NCI-H187 (cell line): ENCODE results near the gene AMDHD1.
"Not testable (repeated sequence)": the region's sequence is repeated elsewhere in the genome, so short reads cannot be mapped to it uniquely, and the experiment has no call there.

Experiments
- DNase-seq, 2 experiments: peaks; one replicate each; lab custom pipeline; 2025; lab: John Stamatoyannopoulos, UW

Gene AMDHD1

DNA sequence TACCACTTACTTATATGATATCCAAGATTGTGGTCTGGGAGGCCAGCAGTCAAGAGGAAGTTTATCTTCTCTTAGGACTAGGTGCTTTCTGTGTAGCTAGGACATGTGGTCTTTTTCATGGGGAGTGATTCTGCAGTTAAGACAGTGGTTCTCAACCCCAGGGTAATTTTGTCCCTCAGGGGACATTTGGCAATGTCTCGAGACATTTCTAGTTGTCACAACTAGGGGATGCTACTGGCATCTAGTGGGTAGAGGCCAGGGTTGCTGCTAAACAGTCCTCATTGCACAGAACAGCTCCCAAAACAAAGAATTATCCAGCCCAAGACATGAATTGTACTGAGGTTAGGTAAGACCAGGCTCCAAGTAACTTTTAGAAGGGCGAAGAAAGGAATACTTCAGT is 20.0 kb downstream of the AMDHD1 start:
- DNase-seq = no peak

DNA sequence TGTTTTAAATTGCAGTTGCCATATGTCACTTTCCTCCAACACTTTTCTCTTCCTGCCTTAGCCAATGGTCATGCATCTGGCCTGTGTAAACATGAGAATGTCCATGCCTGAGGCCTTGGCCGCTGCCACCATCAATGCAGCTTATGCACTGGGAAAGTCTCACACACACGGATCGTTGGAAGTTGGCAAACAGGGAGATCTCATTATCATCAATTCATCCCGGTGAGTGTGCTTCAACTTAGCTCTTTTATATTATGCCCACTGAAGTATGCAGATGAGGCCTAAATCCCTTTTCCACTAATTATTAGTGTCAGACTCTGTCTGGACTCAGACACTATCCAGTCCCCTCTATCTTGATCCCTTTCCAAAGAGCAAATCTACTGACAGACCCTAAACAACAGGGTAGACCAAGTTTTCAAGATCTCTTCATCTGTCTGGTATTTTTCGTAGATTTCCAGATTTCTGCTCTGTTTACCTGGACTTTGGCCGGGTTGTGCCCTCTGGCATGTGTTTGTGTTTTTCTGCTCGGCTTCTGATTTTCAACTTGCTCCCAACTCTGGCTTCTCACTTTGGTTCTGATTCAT is 23.2 kb downstream of the AMDHD1 start:
- DNase-seq = no peak

DNA sequence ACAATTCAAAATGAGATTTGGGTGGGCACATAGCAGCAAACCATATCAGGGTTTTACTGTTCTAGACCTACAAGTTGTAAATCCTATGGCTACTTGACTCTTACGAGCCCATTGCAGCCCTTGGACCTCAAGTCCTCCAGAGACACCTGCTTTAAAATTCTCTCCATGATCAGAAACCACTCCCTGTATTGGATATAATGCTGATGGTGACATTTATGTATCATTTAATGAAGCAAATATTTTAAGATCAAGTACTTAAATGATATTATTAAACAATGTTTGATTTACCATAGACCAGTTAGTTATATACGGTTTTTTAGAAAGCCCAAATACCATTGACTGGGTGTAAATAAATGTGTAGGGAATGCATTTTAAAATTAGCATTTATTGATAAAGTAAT is 24.2 kb downstream of the AMDHD1 start:
- DNase-seq = no peak

DNA sequence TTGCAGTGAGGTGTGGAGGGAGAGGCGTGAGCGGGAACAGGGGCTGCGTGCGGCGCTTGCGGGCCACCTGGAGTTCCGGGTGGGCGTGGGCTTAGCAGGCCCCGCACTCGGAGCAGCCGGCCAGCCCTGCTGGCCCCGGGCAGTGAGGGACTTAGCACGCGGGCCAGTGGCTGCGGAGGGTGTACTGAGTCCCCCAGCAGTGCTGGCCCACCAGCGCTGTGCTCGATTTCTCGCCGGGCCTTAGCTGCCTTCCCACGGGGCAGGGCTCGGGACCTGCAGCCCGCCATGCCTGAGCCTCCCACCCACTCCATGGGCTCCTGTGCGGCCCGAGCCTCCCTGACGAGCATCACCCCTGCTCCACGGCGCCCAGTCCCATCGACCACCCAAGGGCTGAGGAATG is 26.0 kb downstream of the AMDHD1 start:
- DNase-seq = not testable (repeated sequence)

DNA sequence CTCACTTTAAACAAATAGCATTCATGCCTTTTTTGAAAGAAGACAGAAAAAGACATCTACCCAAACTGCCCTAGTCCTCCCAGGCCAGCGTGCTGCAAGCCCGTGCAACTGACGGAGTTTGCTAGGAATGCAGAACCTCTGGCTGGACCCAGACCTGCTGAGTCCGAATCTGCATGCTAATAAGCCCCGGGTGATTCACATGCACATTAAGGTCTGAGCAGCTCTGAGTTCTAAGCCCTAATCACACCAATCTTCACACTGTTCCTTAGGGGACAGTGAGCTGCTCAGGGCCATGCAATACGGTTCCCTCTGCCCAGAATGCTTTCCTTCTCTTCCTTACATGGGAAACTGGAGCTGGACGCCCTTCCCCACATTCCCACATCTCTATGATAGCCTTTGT is 27.8 kb downstream of the AMDHD1 start:
- DNase-seq = no peak

DNA sequence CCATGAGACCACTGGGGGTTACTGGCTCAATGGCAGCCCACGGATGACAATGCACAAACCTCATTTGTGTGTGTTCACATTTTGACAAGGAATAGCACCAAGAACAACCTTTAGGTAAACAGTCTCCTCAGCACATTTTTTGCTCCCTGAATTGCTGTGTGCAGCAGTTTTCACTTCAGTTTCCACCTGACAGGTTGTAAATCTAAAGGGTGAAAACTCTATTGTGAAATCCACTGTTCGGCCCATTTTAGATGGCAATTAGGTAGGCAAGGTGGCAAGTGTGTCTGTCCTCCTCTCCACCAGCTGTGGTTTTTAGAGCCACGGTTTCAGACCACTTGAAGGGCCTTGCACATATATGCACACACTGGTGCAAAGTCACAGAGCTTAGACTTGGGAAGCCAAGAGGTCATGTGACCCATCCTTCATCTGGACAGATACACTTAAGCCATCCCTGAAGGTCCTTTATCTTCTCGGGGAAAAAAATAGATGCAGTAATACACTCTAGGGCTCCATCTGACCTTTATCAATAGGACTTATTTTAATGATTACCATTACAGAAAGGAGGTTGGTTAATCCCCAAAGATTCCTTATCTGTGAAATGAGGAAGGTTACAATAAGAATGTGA is 29.8 kb downstream of the AMDHD1 start:
- DNase-seq = no peak

DNA sequence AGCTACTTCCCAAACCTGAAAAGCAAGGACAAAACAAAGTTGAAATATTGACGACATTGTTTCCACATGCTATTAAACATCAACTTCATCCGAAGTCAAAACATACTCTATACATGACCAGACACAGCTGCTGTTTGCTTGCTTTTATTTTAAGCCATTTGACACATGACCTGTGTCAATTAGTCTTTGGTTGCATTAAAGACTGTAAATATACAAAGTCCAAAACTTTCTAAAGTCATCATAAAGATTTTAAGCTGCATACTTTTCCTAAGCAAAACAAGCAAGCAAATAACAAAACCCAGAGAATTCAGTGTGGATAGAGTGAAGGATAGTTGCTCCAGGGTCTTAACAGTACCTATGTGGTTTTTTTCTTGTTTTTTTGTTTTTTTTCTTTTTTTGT is 31.2 kb downstream of the AMDHD1 start:
- no peak for DNase-seq

DNA sequence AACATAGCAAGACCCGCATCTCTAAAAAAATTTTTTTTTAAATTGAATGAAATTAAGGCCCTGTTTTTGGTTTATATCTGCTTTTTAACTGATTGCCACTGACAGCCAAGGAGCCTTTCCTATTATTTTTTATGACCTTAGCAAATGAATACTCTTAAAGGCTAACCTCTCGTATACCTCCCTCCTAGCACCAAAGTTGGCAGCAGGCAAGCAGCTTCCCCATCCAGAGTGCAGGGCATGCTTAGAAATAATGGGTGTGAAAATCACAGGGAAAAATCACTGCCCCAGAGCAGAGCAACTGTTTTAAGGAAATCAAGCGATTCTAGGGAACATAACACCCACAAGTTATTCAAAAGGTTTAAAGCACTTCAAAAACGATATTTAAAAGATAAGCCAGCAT is 32.4 kb downstream of the AMDHD1 start:
- DNase-seq = no peak

DNA sequence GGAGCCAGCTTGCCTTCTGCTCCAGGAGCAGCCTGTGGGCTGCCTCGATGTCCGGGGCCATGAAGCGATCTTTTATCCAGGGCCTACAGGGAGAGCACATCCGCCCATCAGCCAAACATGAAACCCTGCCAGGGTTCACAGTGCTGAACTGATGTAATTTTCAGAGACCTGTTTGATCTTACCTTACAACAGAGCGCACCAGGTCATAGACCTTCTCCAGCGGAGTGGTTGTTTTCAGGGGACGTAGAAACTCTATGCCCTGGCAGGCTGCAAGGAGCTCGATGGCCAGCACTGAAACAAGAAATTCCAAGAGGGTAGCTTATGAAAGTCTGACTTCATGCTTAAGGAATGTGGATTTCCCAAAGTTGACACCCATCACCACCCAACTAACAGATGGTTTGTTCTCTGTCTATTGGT is 33.3 kb downstream of the AMDHD1 start:
- DNase-seq = no peak

DNA sequence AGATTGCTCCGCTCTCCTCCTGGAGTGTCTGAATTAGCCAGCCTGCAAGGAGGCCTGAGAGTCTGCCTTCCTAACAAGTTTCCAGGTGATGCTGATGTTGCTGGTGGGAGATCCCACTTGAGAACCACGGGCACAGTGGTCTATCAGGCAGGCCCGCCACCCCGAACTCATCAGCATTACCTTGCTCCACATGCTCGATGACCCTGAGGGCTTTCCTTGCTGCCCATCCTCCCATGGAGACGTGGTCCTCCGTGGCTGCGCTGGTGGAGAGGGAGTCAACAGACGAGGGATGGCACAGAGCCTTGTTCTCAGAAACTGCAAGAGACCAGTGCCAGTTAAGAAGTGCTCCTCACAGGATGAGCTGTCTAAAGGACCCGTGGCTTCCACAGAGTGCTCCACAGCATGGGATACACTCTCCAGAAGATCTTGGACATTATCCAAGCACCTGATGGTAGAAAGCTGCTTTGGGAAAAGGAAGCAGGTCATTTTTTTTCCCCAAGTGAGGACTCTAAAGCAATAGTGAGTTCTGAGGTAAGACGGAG is 34.7 kb downstream of the AMDHD1 start:
- DNase-seq = no peak

DNA sequence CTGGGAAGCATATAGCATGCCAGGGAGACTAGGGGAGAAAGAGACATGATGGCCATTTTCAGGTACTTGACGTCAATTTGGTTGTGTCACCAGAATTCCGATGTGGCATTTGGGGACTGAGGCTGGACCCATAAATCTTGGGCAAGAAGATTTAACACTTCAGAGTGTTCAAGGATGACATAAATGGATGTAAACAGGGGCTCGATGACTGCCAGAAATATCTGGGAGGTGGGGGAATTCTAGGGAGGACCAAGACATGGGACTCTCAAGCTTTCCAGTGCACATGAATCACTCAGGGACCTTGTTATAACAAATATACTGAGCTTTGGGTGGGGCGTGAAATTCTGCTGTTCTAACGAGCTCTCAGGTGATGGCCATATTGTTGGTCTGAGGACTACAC is 35.2 kb downstream of the AMDHD1 start:
- no peak for DNase-seq

DNA sequence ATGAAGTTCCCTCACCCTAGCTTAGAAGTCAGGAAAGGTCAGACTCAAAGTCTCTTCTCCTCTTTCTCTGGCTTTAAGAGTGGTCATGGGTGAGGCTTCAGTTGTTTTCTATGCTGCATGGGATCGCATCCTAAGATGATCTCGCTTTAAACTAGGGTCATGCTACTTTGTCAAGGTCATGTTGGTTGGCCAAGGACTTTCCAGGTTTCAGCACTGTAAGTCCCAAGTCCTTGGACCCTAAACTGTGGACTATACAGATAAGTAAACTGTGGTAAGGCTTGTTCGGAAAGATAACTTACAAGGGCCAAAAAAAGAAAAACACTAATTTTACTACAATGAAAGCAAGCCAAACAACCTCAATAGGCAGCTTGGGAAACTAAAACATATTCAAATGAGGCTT is 35.6 kb downstream of the AMDHD1 start:
- DNase-seq = no peak

DNA sequence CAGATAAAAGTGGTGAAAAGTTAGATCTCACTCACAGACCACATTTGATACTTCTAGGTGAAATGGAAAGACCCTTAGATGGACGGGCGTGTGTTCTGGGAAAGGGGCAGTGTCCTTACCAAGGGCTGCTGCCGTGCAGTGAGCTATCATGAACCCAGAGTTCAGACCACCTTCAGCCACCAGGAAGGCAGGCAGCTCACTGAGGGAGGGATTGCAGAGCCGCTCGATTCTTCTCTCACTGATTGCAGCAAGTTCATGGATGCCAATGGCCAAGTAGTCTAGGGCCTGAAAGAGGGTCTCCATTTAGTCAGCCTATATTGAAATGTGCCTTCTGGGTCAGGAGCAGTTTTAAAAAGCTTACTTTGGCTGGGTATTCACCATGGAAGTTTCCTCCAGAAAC is 37.3 kb downstream of the AMDHD1 start:
- no peak for DNase-seq

DNA sequence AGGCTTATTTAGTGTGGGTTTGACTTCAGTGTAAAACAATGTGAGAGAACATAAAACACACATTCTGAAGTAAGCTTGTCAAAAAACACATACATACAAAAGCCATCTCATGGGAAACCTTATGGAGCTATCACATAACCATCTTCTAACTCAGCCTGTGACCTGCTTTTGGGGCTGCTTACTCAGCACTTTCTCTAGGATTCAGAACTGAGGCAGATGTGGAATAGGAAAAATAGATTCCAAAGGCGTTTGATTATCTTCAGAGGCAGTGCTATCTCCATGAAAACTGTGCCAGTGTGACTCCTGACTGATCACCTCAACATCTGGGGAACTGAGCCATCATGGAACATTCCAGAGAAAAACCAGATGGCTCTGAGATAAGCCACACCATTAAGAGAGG is 39.5 kb downstream of the AMDHD1 start:
- no peak for DNase-seq

DNA sequence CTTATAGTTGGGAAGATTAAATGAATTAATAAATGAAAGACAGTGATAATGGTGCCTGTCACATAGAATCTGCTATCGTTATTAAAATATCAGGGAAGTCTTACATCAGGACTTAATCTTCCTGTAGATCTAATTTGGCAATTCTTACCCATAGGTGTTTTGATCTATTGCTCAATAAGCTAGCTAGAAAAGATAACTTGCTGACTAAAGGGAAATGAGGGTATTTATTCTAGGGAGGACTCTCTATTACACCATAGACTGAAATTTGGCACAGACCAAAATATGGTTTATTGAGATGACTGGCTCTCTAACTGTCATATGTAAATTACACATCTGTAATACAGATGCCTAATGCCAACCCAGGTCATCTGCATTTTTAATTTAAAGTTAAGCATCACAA is 41.6 kb downstream of the AMDHD1 start:
- no peak for DNase-seq

DNA sequence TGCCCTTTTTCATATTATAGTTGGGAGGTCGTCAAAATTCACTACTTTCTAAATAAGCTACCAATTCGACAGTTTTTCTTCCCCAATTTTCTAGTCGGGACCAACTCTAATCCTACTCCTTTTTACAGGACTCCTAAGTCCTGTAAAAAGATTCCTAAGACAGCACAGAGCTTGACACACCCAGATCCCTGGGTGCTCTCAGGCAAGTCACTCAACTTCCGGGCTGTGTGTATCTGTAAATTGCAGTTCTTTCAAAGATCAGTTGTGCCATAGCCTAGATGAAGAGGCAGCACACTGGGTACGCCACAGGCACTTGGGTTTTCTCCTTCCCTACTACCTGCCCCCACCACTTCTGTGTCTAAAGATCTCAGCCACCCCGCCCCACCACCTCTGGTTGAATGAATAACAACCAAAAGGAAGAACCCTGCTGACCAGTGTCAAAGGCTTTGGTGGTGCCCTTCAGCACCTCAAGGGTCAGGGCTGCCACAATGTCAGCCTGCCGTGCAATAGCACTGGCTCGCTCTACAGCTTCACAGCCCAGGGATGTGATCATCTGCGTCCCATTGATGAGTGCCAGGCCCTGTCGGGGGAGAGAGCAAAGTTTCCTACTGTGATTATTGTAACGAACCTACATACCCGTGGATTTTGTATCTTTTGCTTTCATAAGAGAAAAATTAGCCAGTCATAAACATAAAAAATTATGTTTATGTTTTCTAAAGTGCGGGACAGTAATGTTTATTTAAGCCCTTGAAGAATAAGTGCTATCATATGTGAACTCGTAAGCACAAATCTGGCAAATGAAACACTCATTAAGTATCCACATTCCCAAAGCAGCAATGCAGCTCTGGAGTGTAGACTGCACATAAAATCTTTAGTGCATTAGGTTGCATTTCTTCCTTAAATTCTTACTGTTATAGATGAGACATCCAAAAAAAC is 43.8 kb downstream of the AMDHD1 start:
- no peak for DNase-seq

DNA sequence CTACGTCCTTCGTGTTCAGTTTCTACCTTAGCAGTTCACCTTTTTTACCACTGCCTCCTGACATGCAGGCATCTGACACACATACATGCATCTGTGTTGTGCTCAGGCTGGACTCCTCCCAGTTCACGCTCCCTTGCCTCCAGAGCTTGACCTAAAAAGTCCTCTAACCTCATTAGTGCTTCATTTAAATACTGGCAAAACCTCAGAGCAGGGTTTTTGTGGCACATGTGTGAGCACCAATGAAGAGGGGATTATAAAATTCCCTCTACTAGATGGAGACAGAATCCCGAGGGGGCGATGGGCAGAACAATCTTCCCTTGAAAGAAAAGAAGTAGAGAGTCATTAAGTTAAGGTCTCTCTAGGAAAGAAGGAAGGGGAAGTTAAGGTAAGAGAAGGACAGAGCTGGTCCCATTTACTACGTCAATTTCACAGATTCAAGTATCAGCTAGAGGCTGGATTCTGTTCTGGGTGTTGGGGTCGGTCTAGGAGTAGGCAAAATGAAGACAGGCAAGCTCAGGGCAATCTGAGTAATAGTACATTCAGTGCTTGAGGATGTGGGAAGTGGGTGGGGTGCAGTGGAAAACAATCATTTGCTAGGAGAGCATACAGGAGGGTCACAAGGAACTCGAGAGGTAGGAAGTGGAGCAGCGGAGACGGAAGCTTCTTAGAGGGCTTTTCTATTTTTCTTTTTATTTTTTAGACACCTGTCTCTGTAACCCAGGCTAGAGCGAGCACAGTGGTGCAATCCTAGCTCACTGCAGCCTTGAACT is 45.6 kb downstream of the AMDHD1 start:
- no peak for DNase-seq

DNA sequence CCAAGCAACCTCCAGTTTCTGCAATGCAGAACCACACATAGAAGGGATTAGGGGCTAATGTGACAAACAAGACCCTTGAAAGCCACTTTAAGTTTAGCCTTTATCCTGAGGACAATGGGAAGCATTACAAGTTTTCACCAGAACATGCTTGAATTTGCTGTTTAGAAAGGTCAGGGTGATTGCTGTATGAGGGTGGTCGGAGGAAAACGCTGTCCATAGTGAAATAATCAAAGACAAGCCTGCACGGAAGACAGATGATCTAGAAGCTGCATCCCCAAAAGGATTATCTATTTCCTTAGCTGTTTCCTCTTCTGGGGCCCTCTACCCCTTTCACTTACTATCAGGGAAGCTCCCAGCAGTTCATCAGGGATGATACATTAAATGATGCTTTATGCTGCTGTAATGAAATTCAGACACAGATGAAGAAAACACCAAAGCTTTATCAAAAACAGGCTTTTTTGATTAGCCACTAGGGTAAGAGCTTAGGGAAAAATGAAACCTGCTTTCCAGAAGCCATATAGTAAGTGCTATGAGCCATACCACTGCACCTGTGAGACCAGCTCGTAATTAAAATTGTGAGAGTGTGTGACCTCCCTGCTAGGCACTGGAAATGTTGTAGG is 46.5 kb downstream of the AMDHD1 start:
- DNase-seq = no peak

DNA sequence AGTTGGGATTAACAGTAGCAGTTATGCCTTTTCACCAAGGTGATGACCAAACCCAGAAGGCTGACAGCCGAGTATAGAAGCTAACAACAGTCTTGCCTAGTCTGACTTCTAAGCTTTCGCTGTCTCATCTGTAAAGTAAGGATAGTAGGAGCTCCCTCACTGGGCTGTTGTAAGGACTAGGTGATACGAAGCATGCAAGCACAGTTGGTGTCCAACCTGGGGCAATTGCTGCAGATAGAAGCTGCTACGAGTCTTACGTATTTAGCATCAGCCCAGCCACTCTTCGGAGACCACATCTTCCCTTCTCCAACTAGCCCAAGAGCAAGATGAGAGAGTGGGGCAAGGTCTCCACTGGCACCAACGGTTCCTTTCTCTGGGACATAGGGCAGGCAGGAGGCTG is 47.0 kb downstream of the AMDHD1 start:
- DNase-seq = no peak

DNA sequence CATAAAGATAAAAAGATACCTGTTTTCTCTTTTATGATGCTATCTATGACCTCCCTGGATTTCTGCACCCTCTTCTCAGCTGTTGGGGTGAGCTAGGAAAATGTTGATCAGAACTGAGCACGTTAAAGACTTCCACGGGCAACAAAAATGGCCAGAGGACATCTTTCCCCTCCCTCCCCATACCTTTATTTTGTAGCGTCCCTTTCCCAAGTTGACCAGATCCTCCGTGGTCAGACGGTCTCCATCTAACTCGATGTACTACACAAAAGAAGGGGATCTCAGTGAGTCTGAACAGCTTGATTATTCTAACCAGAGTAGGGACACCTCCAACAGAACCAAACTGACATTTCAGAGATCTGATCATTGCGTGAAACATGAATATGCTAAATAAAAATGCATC is 50.8 kb downstream of the AMDHD1 start:
- DNase-seq = no peak

DNA sequence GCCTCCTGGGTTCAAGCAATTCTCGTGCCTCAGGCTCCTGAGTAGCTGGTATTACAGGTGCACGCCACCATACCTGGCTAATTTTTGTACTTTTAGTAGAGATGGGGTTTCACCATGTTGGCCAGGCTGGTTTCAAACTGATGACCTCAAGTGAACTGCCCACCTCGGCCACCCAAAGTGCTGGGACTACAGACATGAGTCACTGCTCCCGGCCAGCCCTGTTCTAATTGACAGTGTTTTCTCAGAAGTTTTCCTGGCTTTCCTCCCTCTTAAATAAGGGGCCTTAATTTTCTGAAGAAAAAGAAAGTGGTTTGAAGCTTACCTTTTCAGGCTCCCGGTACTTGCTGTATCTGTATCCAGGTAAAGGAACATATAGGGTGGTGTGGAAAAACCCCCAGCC is 51.3 kb downstream of the AMDHD1 start:
- DNase-seq = no peak
